Sigmoid colon (tissue), 7 donors: ENCODE data around the gene ZNF614. TPM values are rescaled to one million over a fixed set of nuclear protein-coding genes. Genes with fewer than 3 reads are reported as not detected.
"Not testable (repeated sequence)": the region's sequence is repeated elsewhere in the genome, so short reads cannot be mapped to it uniquely, and the experiment has no call there.

ENCODE experiments used
- DNase-seq: peaks from one replicate; pipeline ENCODE4 v3.0.0-alpha.2; 2019
- H3K27ac ChIP-seq, 4 donors: fragments of 200-600 bp; sonication (generic); one replicate each; pipeline ENCODE4 v1.5.1; 2016 to 2019; ENCODE audit warnings: mild to moderate bottlenecking in 1 of 4
- H3K27me3 ChIP-seq, 3 donors: fragments of 200-600 bp; sonication (generic); one replicate each; pipeline ENCODE4 v1.5.1; 2019; ENCODE audit warnings: mild to moderate bottlenecking in 1 of 3
- H3K36me3 ChIP-seq, 4 donors: fragments of 200-600 bp; sonication (generic); one replicate each; pipeline ENCODE4 v1.5.1; 2016 to 2019
- H3K4me1 ChIP-seq, 4 donors: fragments of 200-600 bp; sonication (generic); one replicate each; pipeline ENCODE4 v1.5.1; 2017 to 2019
- H3K4me3 ChIP-seq, 4 donors: fragments of 200-600 bp; sonication (generic); one replicate each; pipeline ENCODE4 v1.5.1; 2017 to 2019; ENCODE audit warnings: mild to moderate bottlenecking in 2 of 4, moderate library complexity in 1 of 4
- H3K9me3 ChIP-seq, 4 donors: fragments of 200-600 bp in 3 of 4; sonication (generic) in 3 of 4; one replicate each; pipeline versions ENCODE4 v1.5.1 to v1.6.1; 2013 to 2019
- CTCF ChIP-seq, 4 experiments: fragments of 450-650 bp in 3 of 4; fragments of 200-600 bp in 1 of 4; IDR thresholded peaks; one replicate each; pipeline ENCODE4 v1.5.1; 2016 to 2019; ENCODE audit warnings: antibody characterized with exemption in 4 of 4, mild to moderate bottlenecking in 3 of 4, moderate library complexity in 2 of 4
- EP300 ChIP-seq, 4 donors: sonication (generic); formaldehyde crosslinking; IDR thresholded peaks; one replicate each; pipeline ENCODE4 v1.6.1; 2017; ENCODE audit warnings: antibody characterized with exemption in 4 of 4
- POLR2A ChIP-seq, 2 donors: fragments of 450-650 bp; IDR thresholded peaks; one replicate each; pipeline ENCODE4 v1.6.1; 2016; ENCODE audit warnings: antibody characterized with exemption in 2 of 2, mild to moderate bottlenecking in 2 of 2, moderate library complexity in 2 of 2
- POLR2AphosphoS5 ChIP-seq, 4 donors: sonication (generic); formaldehyde crosslinking; IDR thresholded peaks; one replicate each; pipeline ENCODE4 v1.6.1; 2017; ENCODE audit warnings: antibody characterized with exemption in 4 of 4
- WGBS, 2 donors: extraction: QIAGEN DNeasy Blood & Tissue Kit; methylation state at CpG; one replicate each; pipeline ENCODE4 v1.1.7; 2013; 5-methylcytosine and 5-hydroxymethylcytosine counted together
- intact Hi-C: fragments of 100-400 bp; cut with DNase I; formaldehyde crosslinking; loops from one replicate; pipeline ENCODE4 v1.15.1; 2023
- polyA plus RNA-seq, 3 donors: library from polyadenylated mRNA; stranded (reverse); fragments of 200-250 nt; gene quantifications; one replicate each; pipeline ENCODE4 v1.2.3, GENCODE V29; 2013
- total RNA-seq, 4 donors: library from RNA; depleted of rRNA; stranded (reverse); fragments of >200 nt; gene quantifications; one replicate each; pipeline ENCODE4 v1.1.0, GENCODE V29; 2016
- donor health status: healthy with polysubstance abuse.
- donor health status: Bipolar disorder and iron deficiency.
- donor health status: healthy.

Gene ZNF614
- total and polyA plus RNA-seq, 7 donors: 1.2 to 13.5 (median 6.6) TPM

DNA sequence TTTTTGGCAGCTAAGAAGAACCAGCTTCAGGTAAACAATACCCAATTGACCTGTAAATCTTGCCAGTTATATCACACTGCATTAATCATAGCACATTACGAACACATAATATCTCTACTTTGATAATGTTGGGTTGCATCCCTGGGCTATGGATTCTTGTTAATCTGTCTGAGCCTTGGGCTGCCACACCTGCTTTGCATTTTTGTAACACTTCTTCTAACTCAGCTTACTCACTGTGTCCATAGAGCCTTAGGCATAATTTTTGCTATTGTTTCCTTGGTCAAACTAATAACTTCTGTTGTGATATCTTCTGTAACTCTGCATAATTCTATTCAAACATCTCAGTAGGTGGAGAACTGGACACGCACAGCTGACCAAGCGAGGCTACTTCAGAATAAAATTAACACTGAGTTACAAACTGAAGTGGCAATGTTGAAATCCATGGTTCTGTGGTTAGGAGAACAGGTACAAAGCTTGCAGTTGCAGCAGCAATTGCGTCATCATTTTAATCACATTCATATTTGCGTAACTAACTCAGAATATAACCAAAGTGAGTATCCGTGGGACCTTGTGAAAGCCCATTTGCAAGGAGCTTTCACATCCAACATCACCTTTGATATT lies 48.0 kb downstream of the ZNF614 start:
- Histone ChIP-seq H3K27ac (no peak overlapping the region), H3K27me3 (no peaks in the 10 kb centered on the region), H3K36me3 (peaks cover 0 to 33% (median 14%) of the 10 kb centered on the region in 4 donors), H3K4me1 (peaks cover 0 to 6% (median 4%) of the 10 kb centered on the region in 4 donors), H3K4me3 (no peak overlapping the region), H3K9me3 (peaks cover 4 to 49% (median 19%) of the 10 kb centered on the region in 4 donors)
- no peak for DNase-seq
- 96 to 97% methylated on average over 6 of the region's 6 CpGs for WGBS, 2 donors
- intact Hi-C loops: no loop called here
- TF ChIP-seq POLR2AphosphoS5 (IDR thresholded peaks at IDR 0.05) (no peak), CTCF (IDR thresholded peaks at IDR 0.05) (no peak), POLR2A (IDR thresholded peaks at IDR 0.05) (no peak), EP300 (IDR thresholded peaks at IDR 0.05) (no peak)

- no peaks in the 10 kb centered on the region for H3K4me1 ChIP-seq
- no peak overlapping the region for H3K27ac ChIP-seq
- TF ChIP-seq CTCF (IDR thresholded peaks at IDR 0.05) (no peak), POLR2AphosphoS5 (IDR thresholded peaks at IDR 0.05) (no peak), EP300 (IDR thresholded peaks at IDR 0.05) (no peak), POLR2A (IDR thresholded peaks at IDR 0.05) (no peak)
- WGBS, 2 donors: 96 to 98% methylated on average over 4 of the region's 4 CpGs
- H3K9me3 ChIP-seq: peaks cover 13 to 61% (median 30%) of the 10 kb centered on the region in 4 donors
- H3K36me3 ChIP-seq: peaks cover 7 to 44% (median 24%) of the 10 kb centered on the region in 4 donors
- H3K4me3 ChIP-seq: no peak overlapping the region
- intact Hi-C loops: no loop called here
- H3K27me3 ChIP-seq: no peaks in the 10 kb centered on the region
- no peak for DNase-seq
Measured at GRCh38 chr19:51978882-51979281, 49.3 kb downstream of the ZNF614 start.

GRCh38 chr19:51977346-51977745 lies 50.8 kb downstream of the ZNF614 start:
- Histone ChIP-seq H3K4me3 (no peak overlapping the region), H3K27ac (no peak overlapping the region), H3K4me1 (no peaks in the 10 kb centered on the region), H3K27me3 (no peaks in the 10 kb centered on the region), H3K9me3 (peaks cover 25 to 74% (median 45%) of the 10 kb centered on the region in 4 donors), H3K36me3 (peaks cover 22 to 51% (median 40%) of the 10 kb centered on the region in 4 donors)
- no peak for DNase-seq
- 85 to 93% methylated on average over 7 of the region's 7 CpGs for WGBS, 2 donors
- TF ChIP-seq POLR2AphosphoS5 (IDR thresholded peaks at IDR 0.05): no peak
- no peak for TF ChIP-seq EP300 (IDR thresholded peaks at IDR 0.05)
- no peak for TF ChIP-seq POLR2A (IDR thresholded peaks at IDR 0.05)
- TF ChIP-seq CTCF (IDR thresholded peaks at IDR 0.05): no peak
- intact Hi-C loops: no loop called here

DNA sequence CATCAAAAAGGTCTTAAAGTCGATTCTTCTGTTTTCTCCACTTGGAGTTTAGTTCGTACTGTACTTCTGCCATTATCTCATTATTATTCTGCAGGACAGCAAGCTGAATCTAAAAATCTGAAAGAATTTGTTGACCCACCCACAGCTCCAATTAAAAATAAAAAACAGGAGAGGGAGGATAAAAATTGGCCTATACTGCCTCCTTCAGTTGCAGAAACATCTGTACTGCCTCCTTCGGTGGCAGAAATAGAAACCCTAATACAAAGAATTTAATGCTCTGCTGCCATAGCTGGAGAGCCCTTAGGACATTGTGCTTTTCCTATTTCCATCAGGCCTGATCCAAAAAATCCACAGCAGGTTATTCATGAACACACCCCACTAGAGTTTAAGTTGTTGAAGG lies 51.3 kb downstream of the ZNF614 start:
- Histone ChIP-seq H3K36me3 (peaks cover 27 to 55% (median 43%) of the 10 kb centered on the region in 4 donors), H3K27ac (no peak overlapping the region), H3K9me3 (peaks cover 25 to 77% (median 50%) of the 10 kb centered on the region in 4 donors), H3K4me3 (no peak overlapping the region), H3K4me1 (no peaks in the 10 kb centered on the region), H3K27me3 (no peaks in the 10 kb centered on the region)
- no peak for DNase-seq
- TF ChIP-seq POLR2AphosphoS5 (IDR thresholded peaks at IDR 0.05) (no peak), CTCF (IDR thresholded peaks at IDR 0.05) (no peak), EP300 (IDR thresholded peaks at IDR 0.05) (no peak), POLR2A (IDR thresholded peaks at IDR 0.05) (no peak)
- WGBS, 2 donors: 97 to 98% methylated on average over 3 of the region's 3 CpGs
- intact Hi-C loops: no loop called here

- DNase-seq, intact Hi-C loops, H3K4me3 ChIP-seq, H3K4me1 ChIP-seq, H3K27ac ChIP-seq, H3K27me3 ChIP-seq: not testable (repeated sequence)
- Histone ChIP-seq H3K9me3 (peaks cover 36 to 85% (median 58%) of the 10 kb centered on the region in 4 donors), H3K36me3 (peaks cover 38 to 61% (median 52%) of the 10 kb centered on the region in 4 donors)
- 97 to 98% methylated on average over 17 of the region's 17 CpGs for WGBS, 2 donors
Measured at GRCh38 chr19:51975787-51976186, 52.4 kb downstream of the ZNF614 start.
